ENCODE measurements around the gene BORCS8. TPM values are rescaled to one million over a fixed set of nuclear protein-coding genes. Genes with fewer than 3 reads are reported as not detected.

The BORCS8 gene
- total and polyA plus RNA-seq, 2 of the 13 experiments (the other 11 are each of a cell fraction or from before 2014, with no cell fraction given): 9.6 to 13.3 TPM

DNA sequence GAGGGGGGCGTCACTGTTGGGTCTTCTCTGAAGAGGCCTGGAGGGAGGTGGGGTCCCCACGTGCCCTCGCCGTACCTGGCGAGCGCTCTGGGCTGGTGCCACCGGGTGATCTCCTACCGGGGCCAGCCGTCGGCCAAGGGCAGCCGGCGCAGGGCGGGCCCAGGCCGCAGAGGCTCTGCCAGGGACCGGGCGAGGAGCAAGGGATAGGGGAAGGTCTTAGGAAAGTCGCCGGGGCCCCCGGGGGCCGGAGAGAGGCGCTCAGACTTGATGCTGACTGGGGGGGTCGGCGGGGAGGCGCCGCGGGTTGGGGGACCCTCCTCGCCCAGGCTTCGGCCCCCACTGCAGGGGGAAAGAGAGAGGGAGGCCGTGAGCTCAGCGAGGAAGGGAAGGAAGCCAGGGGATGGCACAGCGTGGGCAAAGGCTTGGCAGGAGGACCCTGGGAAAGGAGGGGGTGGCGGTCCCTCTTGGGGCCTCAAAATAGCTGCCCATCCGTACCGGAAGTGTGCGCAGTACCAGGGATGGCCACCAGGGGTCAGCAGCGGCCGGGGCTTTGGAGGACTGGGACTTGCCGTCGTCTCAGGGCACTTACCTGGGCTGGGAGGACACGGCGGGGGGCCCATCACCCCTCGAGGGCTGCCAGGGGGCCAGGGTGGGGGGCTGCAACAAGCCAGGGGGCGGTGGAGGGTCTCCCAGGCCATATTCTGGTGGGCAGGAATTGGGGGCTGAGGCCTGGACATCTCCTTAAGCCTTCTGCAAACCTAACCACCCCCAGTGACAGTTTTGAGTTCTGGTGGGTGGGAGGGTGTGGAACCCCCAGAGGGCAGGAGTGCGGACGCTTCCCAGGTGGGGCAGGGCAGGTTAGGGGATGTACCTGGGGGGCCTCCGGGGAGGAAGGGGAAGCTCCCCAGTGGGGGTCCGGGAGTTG, 46.0 kb downstream of the BORCS8 start (continued):
- TF ChIP-seq, protein P1, sequence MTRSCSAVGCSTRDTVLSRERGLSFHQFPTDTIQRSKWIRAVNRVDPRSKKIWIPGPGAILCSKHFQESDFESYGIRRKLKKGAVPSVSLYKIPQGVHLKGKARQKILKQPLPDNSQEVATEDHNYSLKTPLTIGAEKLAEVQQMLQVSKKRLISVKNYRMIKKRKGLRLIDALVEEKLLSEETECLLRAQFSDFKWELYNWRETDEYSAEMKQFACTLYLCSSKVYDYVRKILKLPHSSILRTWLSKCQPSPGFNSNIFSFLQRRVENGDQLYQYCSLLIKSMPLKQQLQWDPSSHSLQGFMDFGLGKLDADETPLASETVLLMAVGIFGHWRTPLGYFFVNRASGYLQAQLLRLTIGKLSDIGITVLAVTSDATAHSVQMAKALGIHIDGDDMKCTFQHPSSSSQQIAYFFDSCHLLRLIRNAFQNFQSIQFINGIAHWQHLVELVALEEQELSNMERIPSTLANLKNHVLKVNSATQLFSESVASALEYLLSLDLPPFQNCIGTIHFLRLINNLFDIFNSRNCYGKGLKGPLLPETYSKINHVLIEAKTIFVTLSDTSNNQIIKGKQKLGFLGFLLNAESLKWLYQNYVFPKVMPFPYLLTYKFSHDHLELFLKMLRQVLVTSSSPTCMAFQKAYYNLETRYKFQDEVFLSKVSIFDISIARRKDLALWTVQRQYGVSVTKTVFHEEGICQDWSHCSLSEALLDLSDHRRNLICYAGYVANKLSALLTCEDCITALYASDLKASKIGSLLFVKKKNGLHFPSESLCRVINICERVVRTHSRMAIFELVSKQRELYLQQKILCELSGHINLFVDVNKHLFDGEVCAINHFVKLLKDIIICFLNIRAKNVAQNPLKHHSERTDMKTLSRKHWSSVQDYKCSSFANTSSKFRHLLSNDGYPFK (CRISPR knock-in tag; IDR thresholded peaks at IDR 0.05; ENCODE audit: borderline replicate concordance): peak; percentile 52; the same call in 1 of the 2 replicates
- TF ChIP-seq, protein P2, sequence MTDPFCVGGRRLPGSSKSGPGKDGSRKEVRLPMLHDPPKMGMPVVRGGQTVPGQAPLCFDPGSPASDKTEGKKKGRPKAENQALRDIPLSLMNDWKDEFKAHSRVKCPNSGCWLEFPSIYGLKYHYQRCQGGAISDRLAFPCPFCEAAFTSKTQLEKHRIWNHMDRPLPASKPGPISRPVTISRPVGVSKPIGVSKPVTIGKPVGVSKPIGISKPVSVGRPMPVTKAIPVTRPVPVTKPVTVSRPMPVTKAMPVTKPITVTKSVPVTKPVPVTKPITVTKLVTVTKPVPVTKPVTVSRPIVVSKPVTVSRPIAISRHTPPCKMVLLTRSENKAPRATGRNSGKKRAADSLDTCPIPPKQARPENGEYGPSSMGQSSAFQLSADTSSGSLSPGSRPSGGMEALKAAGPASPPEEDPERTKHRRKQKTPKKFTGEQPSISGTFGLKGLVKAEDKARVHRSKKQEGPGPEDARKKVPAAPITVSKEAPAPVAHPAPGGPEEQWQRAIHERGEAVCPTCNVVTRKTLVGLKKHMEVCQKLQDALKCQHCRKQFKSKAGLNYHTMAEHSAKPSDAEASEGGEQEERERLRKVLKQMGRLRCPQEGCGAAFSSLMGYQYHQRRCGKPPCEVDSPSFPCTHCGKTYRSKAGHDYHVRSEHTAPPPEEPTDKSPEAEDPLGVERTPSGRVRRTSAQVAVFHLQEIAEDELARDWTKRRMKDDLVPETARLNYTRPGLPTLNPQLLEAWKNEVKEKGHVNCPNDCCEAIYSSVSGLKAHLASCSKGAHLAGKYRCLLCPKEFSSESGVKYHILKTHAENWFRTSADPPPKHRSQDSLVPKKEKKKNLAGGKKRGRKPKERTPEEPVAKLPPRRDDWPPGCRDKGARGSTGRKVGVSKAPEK (CRISPR knock-in tag; IDR thresholded peaks at IDR 0.05; ENCODE audit: borderline replicate concordance): no peak
- TF ChIP-seq, protein P3, sequence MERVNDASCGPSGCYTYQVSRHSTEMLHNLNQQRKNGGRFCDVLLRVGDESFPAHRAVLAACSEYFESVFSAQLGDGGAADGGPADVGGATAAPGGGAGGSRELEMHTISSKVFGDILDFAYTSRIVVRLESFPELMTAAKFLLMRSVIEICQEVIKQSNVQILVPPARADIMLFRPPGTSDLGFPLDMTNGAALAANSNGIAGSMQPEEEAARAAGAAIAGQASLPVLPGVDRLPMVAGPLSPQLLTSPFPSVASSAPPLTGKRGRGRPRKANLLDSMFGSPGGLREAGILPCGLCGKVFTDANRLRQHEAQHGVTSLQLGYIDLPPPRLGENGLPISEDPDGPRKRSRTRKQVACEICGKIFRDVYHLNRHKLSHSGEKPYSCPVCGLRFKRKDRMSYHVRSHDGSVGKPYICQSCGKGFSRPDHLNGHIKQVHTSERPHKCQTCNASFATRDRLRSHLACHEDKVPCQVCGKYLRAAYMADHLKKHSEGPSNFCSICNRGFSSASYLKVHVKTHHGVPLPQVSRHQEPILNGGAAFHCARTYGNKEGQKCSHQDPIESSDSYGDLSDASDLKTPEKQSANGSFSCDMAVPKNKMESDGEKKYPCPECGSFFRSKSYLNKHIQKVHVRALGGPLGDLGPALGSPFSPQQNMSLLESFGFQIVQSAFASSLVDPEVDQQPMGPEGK (CRISPR knock-in tag; IDR thresholded peaks at IDR 0.05): peak; percentile 28; the same call in 1 of the 2 replicates
- TF ChIP-seq THAP11 (CRISPR knock-in tag; IDR thresholded peaks at IDR 0.05) (peak; percentile 33; the same call in 1 of the 2 replicates), SMAD3 (CRISPR knock-in tag; IDR thresholded peaks at IDR 0.05) (0 out of 2 replicates have a peak, but pooled peaks have one; percentile 30), FIP1L1 (IDR thresholded peaks at IDR 0.05; ENCODE audit: borderline replicate concordance, insufficient read depth, low read depth, low read length) (no peak), RFX5 (IDR thresholded peaks at IDR 0.05; ENCODE audit: low read depth, low read length) (peak; percentile 27; the same call in 1 of the 2 replicates), GABPA (IDR thresholded peaks at IDR 0.05; ENCODE audit: low read depth, low read length) (no peak), GABPA (CRISPR knock-in tag; IDR thresholded peaks at IDR 0.05; ENCODE audit: low read depth) (peak; percentile 63), MYC (CRISPR knock-in tag; IDR thresholded peaks at IDR 0.05; ENCODE audit: borderline replicate concordance) (peak; percentile 30; the same call in 1 of the 2 replicates)
- TF ChIP-seq, protein P4, sequence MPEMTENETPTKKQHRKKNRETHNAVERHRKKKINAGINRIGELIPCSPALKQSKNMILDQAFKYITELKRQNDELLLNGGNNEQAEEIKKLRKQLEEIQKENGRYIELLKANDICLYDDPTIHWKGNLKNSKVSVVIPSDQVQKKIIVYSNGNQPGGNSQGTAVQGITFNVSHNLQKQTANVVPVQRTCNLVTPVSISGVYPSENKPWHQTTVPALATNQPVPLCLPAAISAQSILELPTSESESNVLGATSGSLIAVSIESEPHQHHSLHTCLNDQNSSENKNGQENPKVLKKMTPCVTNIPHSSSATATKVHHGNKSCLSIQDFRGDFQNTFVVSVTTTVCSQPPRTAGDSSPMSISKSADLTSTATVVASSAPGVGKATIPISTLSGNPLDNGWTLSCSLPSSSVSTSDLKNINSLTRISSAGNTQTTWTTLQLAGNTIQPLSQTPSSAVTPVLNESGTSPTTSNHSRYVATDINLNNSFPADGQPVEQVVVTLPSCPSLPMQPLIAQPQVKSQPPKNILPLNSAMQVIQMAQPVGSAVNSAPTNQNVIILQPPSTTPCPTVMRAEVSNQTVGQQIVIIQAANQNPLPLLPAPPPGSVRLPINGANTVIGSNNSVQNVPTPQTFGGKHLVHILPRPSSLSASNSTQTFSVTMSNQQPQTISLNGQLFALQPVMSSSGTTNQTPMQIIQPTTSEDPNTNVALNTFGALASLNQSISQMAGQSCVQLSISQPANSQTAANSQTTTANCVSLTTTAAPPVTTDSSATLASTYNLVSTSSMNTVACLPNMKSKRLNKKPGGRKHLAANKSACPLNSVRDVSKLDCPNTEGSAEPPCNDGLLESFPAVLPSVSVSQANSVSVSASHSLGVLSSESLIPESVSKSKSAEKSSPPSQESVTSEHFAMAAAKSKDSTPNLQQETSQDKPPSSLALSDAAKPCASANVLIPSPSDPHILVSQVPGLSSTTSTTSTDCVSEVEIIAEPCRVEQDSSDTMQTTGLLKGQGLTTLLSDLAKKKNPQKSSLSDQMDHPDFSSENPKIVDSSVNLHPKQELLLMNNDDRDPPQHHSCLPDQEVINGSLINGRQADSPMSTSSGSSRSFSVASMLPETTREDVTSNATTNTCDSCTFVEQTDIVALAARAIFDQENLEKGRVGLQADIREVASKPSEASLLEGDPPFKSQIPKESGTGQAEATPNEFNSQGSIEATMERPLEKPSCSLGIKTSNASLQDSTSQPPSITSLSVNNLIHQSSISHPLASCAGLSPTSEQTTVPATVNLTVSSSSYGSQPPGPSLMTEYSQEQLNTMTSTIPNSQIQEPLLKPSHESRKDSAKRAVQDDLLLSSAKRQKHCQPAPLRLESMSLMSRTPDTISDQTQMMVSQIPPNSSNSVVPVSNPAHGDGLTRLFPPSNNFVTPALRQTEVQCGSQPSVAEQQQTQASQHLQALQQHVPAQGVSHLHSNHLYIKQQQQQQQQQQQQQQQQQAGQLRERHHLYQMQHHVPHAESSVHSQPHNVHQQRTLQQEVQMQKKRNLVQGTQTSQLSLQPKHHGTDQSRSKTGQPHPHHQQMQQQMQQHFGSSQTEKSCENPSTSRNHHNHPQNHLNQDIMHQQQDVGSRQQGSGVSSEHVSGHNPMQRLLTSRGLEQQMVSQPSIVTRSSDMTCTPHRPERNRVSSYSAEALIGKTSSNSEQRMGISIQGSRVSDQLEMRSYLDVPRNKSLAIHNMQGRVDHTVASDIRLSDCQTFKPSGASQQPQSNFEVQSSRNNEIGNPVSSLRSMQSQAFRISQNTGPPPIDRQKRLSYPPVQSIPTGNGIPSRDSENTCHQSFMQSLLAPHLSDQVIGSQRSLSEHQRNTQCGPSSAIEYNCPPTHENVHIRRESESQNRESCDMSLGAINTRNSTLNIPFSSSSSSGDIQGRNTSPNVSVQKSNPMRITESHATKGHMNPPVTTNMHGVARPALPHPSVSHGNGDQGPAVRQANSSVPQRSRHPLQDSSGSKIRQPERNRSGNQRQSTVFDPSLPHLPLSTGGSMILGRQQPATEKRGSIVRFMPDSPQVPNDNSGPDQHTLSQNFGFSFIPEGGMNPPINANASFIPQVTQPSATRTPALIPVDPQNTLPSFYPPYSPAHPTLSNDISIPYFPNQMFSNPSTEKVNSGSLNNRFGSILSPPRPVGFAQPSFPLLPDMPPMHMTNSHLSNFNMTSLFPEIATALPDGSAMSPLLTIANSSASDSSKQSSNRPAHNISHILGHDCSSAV (CRISPR knock-in tag; IDR thresholded peaks at IDR 0.05; ENCODE audit: borderline replicate concordance): no peak
